ENCODE results near the gene C2orf92.

The C2orf92 gene

GRCh38 chr2:97701851-97702465, 32.4 kb downstream of the C2orf92 start (continued):
- TF ChIP-seq PATZ1 (CRISPR knock-in tag; IDR thresholded peaks at IDR 0.05; ENCODE audit: borderline replicate concordance) = no peak

- TF ChIP-seq ZFP3 (CRISPR knock-in tag; IDR thresholded peaks at IDR 0.05) (no peak), ZNF565 (CRISPR knock-in tag; conservative IDR thresholded peaks at IDR 0.05; ENCODE audit: low read depth) (no peak), ZFP30 (CRISPR knock-in tag; IDR thresholded peaks at IDR 0.05) (no peak), CREB5 (CRISPR knock-in tag; IDR thresholded peaks at IDR 0.05; ENCODE audit: low read depth) (no peak), SNAI2 (CRISPR knock-in tag; IDR thresholded peaks at IDR 0.05) (no peak)
- no peak for ATAC-seq
These were observed 33.4 kb downstream of the C2orf92 start for GRCh38 chr2:97702731-97703470.

- TF ChIP-seq BACH2 (CRISPR knock-in tag; IDR thresholded peaks at IDR 0.05; ENCODE audit: borderline replicate concordance) (no peak), CREB5 (CRISPR knock-in tag; IDR thresholded peaks at IDR 0.05; ENCODE audit: low read depth) (no peak), ISL1 (CRISPR knock-in tag; IDR thresholded peaks at IDR 0.05) (no peak), CSRNP3 (CRISPR knock-in tag; IDR thresholded peaks at IDR 0.05) (no peak), OSR1 (CRISPR knock-in tag; IDR thresholded peaks at IDR 0.05) (no peak), PATZ1 (CRISPR knock-in tag; IDR thresholded peaks at IDR 0.05; ENCODE audit: borderline replicate concordance) (no peak), ARNTL (CRISPR knock-in tag; IDR thresholded peaks at IDR 0.05; ENCODE audit: borderline replicate concordance, low read depth) (no peak), ESRRG (CRISPR knock-in tag; IDR thresholded peaks at IDR 0.05) (no peak), SNAI2 (CRISPR knock-in tag; IDR thresholded peaks at IDR 0.05) (no peak), ZNF565 (CRISPR knock-in tag; conservative IDR thresholded peaks at IDR 0.05; ENCODE audit: low read depth) (no peak), ZNF8 (CRISPR knock-in tag; IDR thresholded peaks at IDR 0.05) (no peak), POU6F1 (CRISPR knock-in tag; IDR thresholded peaks at IDR 0.05; ENCODE audit: borderline replicate concordance, low read depth) (no peak), ZFP30 (CRISPR knock-in tag; IDR thresholded peaks at IDR 0.05) (no peak), ZC3H10 (CRISPR knock-in tag; IDR thresholded peaks at IDR 0.05) (no peak), TOX (CRISPR knock-in tag; IDR thresholded peaks at IDR 0.05; ENCODE audit: borderline replicate concordance) (no peak), GLIS3 (CRISPR knock-in tag; IDR thresholded peaks at IDR 0.05) (no peak), ZNF70 (CRISPR knock-in tag; IDR thresholded peaks at IDR 0.05) (no peak)
- no peak for ATAC-seq
These were observed 34.2 kb downstream of the C2orf92 start for GRCh38 chr2:97703741-97704140.
